NCI-H446 (cell line): ENCODE measurements around the gene METAP1D.
A peak's percentile ranks its signal among the peaks of the same experiment; 100 is the strongest.

Source experiments
- DNase-seq, 2 experiments: peaks; one replicate each; lab custom pipeline; 2025; lab: John Stamatoyannopoulos, UW

METAP1D gene

DNA sequence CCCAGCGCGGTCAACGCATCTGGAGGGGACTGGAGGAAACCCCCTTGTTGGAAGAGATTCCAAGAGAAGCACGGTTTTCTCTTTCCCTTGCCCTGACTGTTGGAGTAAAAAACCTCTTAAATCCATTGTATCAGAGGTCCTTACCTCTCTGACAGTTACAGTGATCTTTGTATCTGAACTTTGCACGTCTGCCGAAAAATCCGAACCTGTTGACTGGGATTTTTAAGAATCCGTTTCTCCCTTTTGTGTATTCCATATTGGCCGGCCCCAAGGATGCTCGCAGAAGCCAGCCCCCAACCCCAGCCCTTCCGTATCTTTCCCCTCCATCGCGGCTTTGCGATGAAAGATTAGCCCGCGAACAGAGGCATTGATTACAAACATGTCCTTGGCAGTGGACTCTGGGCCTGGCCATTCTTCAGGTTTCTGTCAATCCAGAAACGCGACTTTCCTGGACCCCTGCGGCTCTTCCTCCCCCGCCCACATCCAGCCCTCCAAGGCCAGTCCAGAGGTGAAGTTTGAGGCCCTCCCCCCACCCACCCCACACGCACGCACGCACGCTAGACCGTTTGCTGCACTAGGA is 81.0 kb downstream of the METAP1D start:
- no peak for DNase-seq

DNA sequence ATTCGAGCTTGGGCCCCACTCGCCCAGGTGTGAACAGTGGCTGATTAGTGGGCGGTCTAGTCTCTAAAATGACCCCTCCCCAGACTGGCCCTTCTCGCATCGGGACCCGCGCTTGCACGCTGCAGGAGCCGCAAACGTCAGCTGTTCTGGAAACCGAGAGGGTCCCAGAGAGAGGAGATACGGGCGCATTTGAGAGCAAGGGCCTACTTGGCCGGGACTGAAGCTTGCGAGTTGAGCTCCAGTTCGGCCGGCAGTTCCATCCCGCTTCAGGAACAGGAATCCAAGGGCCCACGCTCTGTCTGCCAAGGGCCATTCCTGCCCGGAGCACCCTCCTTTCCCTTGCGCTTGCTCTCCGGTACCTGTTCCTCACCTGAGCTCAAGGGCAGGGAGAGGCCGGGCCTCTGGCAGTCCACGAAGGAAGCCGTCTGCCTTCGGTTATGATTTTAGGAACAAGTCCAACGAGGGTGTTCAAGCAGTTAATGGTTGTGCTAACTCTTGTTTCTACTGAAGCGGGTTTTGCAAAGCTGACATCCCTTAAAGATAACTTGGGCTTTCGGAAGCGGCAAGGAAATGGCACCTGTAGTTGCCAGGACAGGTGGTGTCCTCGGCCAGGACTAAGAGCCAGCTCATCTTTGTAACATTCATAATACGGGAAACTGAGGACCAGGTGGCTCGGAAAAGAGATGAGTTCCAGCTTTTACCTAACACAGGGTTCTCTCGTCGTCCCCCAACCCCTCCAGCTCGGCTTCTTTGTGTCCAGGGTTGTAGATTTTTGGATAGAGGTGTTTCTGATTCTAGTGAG is 81.7 kb downstream of the METAP1D start:
- DNase-seq, result no peak

DNA sequence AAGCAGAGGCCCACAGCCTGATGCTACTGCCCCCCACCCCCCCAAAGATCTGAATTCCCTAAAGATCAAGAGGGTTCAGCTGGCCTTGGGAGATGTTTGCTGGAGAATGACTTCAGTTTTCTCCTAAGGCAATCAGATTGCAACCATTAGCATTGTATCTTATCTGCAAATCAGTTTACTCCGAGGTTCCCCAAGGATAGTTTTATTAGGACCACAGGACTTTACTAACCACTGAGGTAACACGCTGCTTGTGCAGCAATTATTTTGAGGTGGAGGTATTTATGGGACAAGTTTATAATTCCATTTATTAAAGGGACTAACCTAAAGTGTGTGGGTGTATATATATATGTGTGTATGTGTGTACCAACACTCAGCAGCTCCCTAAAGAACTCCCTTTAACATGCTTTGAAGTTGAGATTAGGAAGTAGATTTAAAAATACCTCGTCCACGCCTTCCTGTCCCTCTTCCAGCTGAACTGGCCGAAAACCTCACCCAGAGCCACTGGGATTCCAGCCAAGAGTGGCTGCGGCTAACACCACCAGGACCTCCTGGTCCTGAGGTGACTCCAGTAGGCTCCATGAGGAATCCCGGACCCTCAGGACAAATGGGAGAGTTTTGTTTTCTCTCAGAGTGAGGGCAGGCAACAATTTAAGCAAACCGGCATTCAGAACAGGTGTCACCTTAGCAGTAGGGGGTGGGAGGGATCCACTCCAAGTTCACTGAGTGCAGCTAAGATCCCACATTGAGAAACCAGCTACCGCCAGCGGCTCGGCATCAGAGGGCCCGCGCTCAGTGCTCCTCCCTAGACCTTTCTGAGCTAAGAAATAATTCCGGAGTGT is 82.6 kb downstream of the METAP1D start:
- no peak for DNase-seq

DNA sequence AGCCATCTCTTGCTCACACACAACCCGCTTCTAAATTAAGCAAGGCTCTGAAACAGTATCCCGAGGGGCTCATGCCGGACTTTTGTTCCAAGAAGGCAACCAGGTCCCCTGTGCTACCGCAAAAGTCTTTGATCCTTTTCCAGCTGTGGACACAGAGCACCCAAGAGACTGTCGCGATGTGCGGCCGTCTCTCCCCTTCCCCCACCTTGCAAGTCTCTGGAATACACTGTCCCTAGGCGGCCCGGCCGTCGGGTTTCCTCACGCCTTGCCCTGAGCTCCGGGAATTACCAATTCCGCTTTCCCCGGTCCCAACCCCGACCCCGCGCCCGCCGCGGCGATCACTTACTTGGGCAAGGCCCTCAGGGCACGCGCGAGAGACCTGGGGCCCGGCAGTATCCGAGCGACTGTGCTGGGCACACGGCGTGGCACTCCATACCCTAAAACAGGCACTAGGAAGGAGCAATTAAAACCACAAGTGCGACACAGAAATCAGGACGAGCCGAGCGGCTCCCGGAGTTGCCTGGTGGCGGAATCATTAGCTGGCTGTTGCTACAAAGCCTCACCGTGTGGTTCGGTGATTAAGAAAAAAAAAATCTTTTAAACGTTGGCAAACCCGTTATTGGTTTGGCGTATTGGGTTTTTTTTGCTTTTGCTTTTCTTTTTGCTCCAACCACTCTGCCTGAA is 83.3 kb downstream of the METAP1D start:
- DNase-seq, result no peak

DNA sequence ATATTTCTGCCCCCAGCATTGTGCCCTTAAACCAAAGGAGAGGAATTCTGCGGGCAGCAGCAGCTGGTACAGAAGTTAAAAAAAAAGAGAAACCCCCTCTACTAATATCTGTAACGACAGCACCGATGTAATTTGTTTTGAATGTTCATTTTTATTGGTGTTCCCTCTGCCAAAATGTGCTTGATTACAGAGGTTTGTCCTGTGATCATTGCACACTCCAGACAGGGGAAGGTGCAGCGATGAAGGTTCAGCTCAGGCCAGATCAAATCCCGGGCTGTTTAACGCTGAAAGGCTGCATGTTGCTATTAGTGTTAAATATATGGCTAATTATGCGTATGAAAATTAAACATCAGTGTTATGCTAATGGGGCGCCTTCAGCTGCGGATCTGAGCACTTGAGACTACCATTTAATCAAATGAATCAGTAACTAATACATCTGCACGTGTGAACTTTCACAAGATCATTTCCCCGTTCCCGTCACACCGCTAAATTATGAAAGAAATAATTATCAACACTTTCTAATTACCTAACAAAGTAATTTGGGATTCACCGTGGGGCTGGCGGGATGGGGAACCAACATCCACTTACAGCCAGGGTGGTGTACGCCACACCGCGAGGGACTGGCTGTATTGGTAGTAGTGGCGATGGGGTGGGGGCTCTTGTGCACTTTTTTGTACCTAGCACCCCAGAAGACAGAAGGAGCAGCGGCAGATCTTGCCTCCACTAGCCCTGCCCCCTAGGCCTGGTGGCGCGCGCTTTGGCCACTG is 84.1 kb downstream of the METAP1D start:
- DNase-seq, result no peak

DNA sequence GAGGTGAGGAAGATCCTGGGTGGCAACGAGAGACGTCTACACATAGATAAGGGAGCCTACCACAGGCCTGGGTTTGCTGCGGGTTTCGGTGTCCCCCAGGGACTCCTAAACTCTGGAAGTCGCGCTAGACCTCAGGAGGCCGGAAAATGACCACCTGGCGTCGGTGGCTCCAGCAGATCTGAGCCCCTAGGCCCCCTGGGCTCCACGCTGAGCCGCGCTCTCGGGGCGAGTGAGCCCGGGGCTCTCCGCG is 84.6 kb downstream of the METAP1D start:
- DNase-seq, result no peak

DNA sequence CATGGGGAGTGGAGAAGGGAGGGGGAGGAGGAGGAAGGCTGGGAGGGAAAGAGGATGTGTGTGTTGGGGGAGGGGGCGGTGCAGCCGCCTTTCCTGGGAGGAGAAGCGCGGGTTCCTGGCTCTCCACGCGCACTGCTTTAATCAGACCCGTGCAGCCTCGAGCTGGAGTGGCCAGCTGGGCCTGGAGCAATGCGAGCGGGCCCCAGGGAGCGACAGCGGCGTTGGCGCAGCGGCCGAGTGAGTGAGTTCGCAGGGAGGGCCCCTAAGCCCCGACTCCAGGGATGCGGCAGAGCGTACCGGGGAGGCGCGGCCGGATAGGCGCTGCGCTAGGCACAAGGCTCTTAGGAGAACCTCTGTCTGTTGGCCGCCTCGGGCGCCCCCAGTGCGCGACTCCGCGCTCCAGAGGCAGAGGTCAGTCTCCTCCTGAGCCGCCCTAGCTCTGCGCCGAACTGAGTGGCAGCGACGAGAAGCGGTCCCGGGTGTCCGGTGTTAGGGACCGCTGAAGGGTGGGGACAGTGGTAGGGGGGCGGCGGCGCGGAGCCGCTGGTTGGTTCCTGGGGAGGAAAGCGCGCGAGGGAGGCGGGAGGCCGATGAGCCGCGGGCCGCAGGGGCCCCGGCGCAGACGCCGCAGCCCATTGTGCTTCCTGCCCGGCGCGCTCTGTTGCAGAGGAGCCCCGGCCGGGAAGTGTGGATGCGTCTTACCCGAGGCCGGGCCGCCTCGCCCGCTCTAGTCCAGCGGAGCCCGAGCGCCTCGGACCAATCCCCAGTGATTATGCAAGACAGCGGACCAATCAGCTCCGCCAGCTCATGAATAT is 85.1 kb downstream of the METAP1D start:
- DNase-seq, result peak; percentile 91 to 97

DNA sequence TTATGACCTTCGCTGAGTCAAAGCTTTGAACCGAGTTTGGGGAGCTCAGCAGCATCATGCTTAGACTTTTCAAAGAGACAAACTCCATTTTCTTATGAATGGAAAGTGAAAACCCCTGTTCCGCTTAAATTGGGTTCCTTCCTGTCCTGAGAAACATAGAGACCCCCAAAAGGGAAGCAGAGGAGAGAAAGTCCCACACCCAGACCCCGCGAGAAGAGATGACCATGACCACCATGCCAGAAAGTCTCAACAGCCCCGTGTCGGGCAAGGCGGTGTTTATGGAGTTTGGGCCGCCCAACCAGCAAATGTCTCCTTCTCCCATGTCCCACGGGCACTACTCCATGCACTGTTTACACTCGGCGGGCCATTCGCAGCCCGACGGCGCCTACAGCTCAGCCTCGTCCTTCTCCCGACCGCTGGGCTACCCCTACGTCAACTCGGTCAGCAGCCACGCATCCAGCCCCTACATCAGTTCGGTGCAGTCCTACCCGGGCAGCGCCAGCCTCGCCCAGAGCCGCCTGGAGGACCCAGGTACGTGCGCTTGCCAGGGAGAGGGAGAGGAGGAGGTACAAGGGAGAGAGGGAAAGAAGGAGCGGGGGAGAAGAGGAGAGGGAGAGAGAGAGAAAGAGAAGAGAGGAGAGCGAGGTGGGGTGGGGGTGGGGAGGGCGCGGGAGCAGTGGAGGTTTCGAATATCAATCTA is 85.9 kb downstream of the METAP1D start, which contains the start of gene DLX1:
TSS of gene DLX1 (plus strand) at position 48 of the 700 bp plus-strand sequence. CDS start at position 219, 171 bp downstream.
- DNase-seq, result no peak

DNA sequence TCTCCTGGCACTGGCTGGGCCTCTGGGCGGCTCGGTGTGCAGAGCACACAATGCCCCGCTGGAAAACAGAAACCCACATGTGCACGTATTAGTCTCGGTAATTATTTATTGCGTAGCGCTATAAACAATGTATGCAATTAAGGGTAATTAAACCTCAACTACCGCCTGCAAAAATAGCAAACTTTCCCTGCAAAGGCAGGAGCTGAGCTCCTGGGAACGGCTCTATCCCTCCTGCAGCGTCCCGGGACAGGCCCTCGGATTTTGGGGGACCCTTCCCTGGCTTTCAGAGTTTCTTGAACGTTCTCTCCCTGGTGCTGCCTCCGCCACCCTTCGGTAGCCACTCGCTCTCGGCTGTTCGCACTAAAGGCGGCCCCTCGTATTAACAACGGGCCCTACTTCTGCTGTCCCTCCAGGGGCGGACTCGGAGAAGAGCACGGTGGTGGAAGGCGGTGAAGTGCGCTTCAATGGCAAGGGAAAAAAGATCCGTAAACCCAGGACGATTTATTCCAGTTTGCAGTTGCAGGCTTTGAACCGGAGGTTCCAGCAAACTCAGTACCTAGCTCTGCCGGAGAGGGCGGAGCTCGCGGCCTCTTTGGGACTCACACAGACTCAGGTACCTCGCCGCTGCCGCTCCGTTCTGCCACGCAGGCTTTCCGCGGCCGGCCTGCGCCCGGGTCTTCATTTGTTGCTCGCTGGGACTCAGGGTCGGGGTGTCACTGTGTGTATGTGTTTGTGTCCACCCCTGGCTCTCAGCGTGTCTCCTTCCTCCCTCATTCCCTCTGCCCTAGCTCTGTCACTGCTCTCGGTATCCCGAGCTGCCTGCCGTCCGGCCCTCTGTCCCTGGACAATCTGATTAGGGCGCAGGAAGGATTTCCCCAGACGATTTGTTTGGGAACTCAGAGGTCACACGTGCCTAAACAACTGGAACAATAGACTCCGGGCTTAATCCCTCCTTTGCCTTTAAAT is 86.8 kb downstream of the METAP1D start:
- peak in 1 of 2 experiments; percentile 17 for DNase-seq

DNA sequence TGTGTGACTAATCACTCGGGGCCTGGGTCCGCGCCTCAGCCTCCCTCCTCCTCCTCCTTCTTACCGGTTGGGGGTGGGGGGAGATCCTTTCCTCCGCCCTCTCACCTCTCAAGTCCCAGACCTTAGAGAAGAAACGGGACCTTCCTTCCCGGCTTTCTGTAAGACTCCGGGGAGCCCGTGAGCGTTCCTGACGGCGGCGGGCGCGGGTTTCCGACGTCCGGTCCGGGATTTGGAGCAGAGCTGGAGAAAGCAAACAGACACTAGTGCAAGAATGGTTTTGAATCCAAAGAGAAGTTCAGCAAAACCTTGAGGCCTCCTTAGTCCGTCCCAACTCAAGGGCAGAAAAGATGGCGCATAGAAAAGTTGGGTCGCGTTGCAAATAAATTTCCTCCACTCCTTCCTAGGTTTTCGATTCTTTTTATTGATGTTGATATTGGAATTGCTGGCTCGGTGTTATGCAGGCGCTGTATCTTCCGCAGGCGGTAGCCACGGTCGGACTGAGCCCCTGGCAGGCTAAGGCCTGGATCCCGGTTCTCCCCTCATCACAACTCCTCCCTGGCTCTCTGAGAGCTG is 87.5 kb downstream of the METAP1D start:
- no peak for DNase-seq

DNA sequence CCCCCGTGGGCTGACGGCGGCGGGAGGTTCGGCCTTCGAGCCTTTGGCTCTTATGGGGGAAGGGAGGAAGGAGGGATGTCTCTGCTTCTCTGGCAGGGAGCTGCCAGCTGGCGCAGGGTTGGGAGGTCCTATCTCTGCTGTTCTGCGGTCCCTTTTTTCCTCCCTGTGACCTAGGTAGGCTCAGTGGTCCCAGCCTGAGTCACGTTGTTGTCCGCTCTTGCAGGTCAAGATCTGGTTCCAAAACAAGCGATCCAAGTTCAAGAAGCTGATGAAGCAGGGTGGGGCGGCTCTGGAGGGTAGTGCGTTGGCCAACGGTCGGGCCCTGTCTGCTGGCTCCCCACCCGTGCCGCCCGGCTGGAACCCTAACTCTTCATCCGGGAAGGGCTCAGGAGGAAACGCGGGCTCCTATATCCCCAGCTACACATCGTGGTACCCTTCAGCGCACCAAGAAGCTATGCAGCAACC is 88.1 kb downstream of the METAP1D start:
- DNase-seq, result no peak

DNA sequence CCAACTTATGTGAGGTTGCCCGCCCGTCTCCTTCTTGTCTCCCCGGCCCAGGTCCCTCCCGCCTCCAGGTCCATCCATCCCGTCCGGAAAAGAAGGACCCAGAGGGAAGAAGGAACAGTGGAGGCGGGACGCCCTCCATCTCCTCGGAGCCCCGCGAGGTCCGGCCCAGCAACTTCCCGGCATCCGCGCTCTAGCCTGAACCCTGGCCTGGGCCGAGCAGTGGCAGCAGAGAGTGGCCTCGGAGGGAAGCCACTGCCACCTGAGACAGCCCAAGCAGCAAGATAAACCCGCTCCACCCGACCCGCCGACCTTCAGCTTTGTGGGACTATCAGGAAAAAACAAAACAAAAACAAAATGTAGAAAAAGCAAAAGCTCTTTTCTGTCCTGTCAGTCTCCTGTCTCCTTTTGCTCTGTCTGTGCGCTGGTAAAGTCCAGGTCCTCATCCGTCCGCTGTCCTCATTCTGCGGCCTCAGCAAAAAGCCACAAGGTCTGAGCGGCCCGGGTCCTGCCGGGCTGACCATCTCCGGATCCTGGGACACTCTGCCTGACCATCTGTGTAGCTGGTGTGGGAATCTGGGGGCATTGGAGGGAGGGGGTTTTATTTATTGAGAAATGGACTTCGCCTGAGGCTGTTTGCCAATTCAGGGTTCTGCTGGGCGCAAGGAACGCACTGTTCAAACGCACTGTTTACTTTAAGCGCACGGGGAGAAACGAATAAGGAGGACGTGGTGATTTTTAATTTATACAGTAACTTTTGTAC is 88.7 kb downstream of the METAP1D start:
- no peak for DNase-seq

DNA sequence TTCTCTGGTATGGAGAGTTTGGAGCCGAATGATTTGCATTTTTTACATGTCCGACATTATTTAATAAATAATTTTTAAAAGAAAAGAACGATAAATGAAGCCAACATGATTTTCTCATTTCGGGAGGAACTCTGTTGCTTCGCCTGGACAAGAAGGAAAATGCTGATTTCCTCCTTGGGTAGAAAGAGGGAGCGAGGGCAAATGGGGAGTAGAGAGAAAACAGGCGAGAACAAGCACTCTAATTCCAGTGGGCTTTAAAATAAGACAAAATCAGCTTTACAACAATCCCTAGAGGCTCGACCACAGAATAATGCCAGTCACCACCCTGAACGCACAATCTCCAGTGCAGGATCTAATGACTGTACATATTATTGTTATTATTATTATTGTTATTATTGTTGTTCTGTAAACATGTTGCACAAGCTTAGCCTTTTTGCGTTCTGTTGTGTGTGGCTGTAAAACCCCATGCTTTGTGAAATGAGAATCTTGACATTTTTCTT is 89.3 kb downstream of the METAP1D start:
- DNase-seq, result no peak

DNA sequence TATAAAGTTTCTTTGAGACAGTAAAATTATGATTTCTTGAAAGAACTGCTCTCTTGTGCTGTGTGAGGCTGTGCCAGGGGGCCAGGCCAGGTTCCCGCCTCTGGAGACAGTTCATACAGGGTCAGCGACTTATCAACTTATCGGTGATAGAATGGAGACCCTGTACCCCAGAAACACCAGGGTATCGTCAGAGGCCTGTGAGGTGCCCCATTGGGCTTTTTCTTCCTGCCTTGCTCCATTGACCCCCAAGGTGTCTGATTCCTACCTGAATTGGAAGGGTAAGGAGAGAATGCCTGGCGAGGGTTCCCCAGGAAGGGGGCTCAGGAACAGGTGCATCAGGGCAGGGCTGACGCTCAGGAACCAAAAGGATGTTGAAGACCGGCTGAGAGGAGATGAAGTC is 89.9 kb downstream of the METAP1D start:
- no peak for DNase-seq

DNA sequence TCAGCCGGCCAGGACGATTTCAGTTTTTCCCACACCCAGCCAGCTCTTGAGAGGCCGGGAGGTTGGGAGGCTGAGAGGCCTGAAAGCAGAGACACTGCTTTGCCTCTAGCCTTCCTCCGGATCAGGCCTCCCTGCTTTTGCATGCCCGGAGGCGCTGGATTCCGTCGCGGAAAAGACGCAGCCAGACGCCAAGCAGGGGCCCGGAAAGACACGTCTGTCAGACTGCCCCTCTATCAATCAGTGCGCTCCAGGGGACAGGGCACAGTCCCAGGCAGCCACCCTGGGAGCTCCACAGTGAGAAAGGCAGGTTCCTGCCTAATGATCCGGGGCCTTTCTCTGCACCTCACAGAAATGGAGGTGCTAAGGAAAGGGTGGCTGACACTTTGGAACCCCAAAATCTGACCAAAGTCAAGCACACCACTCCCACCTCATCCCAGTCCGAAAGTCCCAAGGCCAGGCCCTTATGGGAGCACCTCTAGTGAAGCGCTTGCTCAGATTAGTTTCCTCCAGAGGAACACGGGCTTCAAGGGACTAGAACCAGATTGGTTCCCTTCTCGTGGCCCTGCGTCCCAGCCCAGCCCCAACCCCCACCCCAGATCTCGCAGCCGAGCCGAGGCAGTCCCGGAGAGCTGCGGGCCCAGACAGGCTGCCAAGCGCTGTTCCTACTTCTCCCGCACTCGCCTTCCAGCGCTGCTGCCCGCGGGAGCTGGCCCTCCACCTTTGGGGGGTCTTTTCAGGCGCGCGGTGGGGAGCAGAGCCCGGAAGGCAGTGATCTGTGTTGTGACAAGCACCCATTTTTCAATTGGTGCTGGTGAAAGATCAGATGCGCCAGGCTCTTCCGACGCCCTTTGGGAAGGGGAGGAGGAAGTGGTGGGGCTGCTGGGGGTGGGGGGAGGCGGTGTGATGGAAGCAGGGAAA is 90.5 kb downstream of the METAP1D start:
- no peak for DNase-seq

DNA sequence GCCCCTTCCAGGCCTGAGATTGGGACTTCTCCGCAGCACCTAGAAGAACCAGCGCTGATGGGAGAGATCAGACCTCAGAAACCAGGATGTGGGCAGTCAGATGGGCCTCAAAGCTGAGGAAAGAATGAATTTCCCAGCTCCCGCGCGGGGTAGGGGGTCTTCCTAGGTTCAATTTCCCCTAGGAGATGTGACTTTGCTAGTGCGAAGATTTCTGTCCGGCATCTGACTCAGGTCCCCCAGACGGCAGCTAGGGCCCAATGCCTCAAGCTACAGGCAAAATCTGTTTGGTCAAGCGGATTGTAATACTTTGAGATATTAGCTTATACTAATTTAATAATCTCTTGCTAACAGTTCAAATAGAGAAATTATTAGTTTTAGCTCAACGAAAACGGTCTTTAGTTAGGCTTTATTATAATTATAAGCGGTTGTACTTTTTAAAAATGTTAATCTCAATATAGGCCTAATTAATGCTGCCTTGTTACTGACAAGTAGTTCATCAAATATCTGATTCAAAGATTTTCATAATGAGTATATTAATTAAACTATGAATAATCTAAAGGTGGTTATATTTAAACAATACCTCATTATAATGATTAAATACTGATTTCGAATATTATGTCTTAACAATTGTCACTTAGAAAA is 91.4 kb downstream of the METAP1D start:
- DNase-seq, result no peak
